Uterus (tissue), 4 donors: ENCODE results near the gene DNAJC9. TPM values are rescaled to one million over a fixed set of nuclear protein-coding genes. Genes with fewer than 3 reads are reported as not detected.

ENCODE experiments used
- DNase-seq, 2 donors: peaks; one replicate each; pipeline ENCODE4 v3.0.0-alpha.2; 2019 to 2020
- H3K27ac ChIP-seq, 2 donors: fragments of 200-600 bp; sonication (generic); 1 replicate in 1 of 2; 2 replicates in 1 of 2; pipeline ENCODE4 v1.5.1; 2016 to 2018
- H3K27me3 ChIP-seq, 2 donors: fragments of 200-600 bp; sonication (generic); one replicate each; pipeline ENCODE4 v1.5.1; 2018 to 2019; ENCODE audit warnings: control low read depth in 1 of 2
- H3K36me3 ChIP-seq, 2 donors: fragments of 200-600 bp; sonication (generic); one replicate each; pipeline ENCODE4 v1.5.1; 2019; ENCODE audit warnings: control low read depth in 1 of 2
- H3K4me1 ChIP-seq, 2 donors: fragments of 200-600 bp; sonication (generic); one replicate each; pipeline ENCODE4 v1.5.1; 2018 to 2019; ENCODE audit warnings: control low read depth in 1 of 2
- H3K4me3 ChIP-seq, 2 donors: fragments of 200-600 bp; sonication (generic); 1 replicate in 1 of 2; 2 replicates in 1 of 2; pipeline ENCODE4 v1.5.1; 2018 to 2019; ENCODE audit warnings: mild to moderate bottlenecking in 1 of 2
- H3K9me3 ChIP-seq, 2 donors: fragments of 200-600 bp; sonication (generic); one replicate each; pipeline ENCODE4 v1.5.1; 2019; ENCODE audit warnings: control low read depth in 1 of 2
- CTCF ChIP-seq, 4 experiments: fragments of 200-600 bp in 2 of 4; fragments of 450-650 bp in 2 of 4; sonication (generic) in 2 of 4; IDR thresholded peaks; one replicate each; pipeline ENCODE4 v1.5.1; 2016 to 2019; ENCODE audit warnings: antibody characterized with exemption in 4 of 4, mild to moderate bottlenecking in 2 of 4, moderate library complexity in 1 of 4
- POLR2A ChIP-seq, 2 donors: fragments of 450-650 bp; IDR thresholded peaks; one replicate each; pipeline ENCODE4 v1.6.1; 2016; ENCODE audit warnings: antibody characterized with exemption in 2 of 2, mild to moderate bottlenecking in 1 of 2, moderate library complexity in 1 of 2
- intact Hi-C: fragments of 100-400 bp; cut with DNase I; formaldehyde crosslinking; loops from one replicate; pipeline ENCODE4 v1.15.1; 2023; ENCODE audit warnings: low total_unique reads
- total RNA-seq, 4 donors: library from RNA; depleted of rRNA in 3 of 4; stranded (reverse); fragments of >200 nt in 3 of 4; gene quantifications; one replicate each; pipeline versions ENCODE4 v1.1.0 to v1.2.4, GENCODE V29; 2014 to 2023
- donor health status: DM: yes; HTN: yes; CAD: no.

The DNAJC9 gene
- total RNA-seq, 4 donors from 2014 or later = 8.2 to 45.3 (median 19.3) TPM

- no peak for DNase-seq
- TF ChIP-seq POLR2A (IDR thresholded peaks at IDR 0.05) = no peak
- no peak for TF ChIP-seq CTCF (IDR thresholded peaks at IDR 0.05)
- no peaks in the 10 kb centered on the region for H3K27me3 ChIP-seq
- H3K27ac ChIP-seq = no peak overlapping the region
- no peak overlapping the region for H3K4me3 ChIP-seq
- intact Hi-C loops = no loop called here
- no peaks in the 10 kb centered on the region for H3K9me3 ChIP-seq
- H3K4me1 ChIP-seq = no peaks in the 10 kb centered on the region
- H3K36me3 ChIP-seq = no peaks in the 10 kb centered on the region
Measured at GRCh38 chr10:73228247-73228646, 18.8 kb downstream of the DNAJC9 start.

DNA sequence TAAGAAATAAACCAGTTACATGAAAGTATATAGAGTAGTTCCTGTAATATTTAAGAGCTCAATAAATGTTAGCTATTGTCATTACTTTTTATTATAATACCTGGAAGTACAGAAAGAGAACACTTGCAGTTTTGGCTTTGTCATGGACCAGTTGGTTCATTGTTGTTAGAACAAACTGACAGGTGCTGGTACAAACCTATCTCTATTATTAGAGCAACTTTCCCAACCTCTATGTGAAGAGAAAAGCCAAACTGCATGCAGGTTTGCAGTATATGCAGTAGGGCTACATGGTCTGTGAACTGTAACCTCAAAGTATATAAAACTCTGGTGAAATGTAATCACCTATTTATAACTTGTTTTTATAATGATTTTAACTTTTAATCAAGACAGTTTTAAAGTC, 20.4 kb downstream of the DNAJC9 start:
- Histone ChIP-seq H3K9me3 (no peaks in the 10 kb centered on the region), H3K27me3 (no peaks in the 10 kb centered on the region), H3K4me1 (no peaks in the 10 kb centered on the region), H3K4me3 (no peak overlapping the region), H3K27ac (no peak overlapping the region), H3K36me3 (no peaks in the 10 kb centered on the region)
- no peak for DNase-seq
- intact Hi-C loops = no loop called here
- no peak for TF ChIP-seq POLR2A (IDR thresholded peaks at IDR 0.05)
- TF ChIP-seq CTCF (IDR thresholded peaks at IDR 0.05) = no peak

DNA sequence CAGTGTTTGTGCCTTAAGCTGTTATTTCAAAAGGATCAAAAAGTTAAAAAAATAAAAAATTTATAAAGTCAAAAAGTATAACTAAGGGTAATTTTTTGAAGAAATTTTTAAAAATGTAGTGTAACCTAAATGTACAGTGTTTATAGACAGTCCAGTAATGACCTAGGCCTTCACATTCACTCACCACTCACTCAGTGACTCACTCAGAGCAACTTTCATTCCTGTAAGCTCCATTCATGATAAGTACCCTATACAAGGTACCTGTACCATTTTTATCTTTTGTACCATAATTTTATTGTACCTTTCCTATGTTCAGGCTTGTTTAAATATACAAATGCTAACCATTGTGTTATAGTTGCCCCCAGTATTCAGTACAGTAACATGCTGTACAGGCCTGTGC, 21.5 kb downstream of the DNAJC9 start:
- Histone ChIP-seq H3K9me3 (no peaks in the 10 kb centered on the region), H3K36me3 (no peaks in the 10 kb centered on the region), H3K27ac (no peak overlapping the region), H3K4me1 (no peaks in the 10 kb centered on the region), H3K4me3 (no peak overlapping the region), H3K27me3 (no peaks in the 10 kb centered on the region)
- no peak for DNase-seq
- intact Hi-C loops = no loop called here
- TF ChIP-seq POLR2A (IDR thresholded peaks at IDR 0.05) (no peak), CTCF (IDR thresholded peaks at IDR 0.05) (no peak)

DNA sequence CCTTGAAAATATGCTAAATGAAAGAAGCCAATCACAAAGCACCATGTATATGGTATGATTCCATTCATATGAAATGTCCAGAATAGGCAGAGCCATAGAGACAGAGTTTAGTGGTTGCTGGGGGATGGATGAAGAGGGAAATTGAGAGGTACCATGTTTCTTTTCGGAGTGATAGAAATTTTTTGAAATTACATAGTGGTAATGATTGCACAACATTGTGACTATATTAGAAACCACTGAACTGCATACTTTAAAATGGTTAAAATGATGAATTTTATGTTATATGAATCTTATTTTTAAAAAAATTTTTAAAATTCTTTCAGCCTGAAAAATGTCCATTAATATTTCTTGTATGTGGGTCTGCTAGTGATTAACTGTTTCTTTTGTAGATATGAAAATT, 26.1 kb downstream of the DNAJC9 start:
- intact Hi-C loops = no loop called here
- Histone ChIP-seq H3K27me3 (no peaks in the 10 kb centered on the region), H3K4me1 (no peaks in the 10 kb centered on the region), H3K9me3 (no peaks in the 10 kb centered on the region), H3K27ac (no peak overlapping the region), H3K36me3 (no peaks in the 10 kb centered on the region), H3K4me3 (no peak overlapping the region)
- no peak for DNase-seq
- no peak for TF ChIP-seq POLR2A (IDR thresholded peaks at IDR 0.05)
- TF ChIP-seq CTCF (IDR thresholded peaks at IDR 0.05) = no peak

GRCh38 chr10:73219384-73219783, 27.7 kb downstream of the DNAJC9 start:
- DNase-seq = no peak
- no peak overlapping the region for H3K27ac ChIP-seq
- H3K4me3 ChIP-seq = no peak overlapping the region
- no peaks in the 10 kb centered on the region for H3K4me1 ChIP-seq
- TF ChIP-seq POLR2A (IDR thresholded peaks at IDR 0.05) (no peak), CTCF (IDR thresholded peaks at IDR 0.05) (no peak)
- H3K27me3 ChIP-seq = no peaks in the 10 kb centered on the region
- H3K9me3 ChIP-seq = no peaks in the 10 kb centered on the region
- no peaks in the 10 kb centered on the region for H3K36me3 ChIP-seq
- intact Hi-C loops = no loop called here
